GM12875 (cell line): Measurements from ENCODE around the gene DPP6.
"Not testable (repeated sequence)": the region's sequence is repeated elsewhere in the genome, so short reads cannot be mapped to it uniquely, and the experiment has no call there.

ENCODE experiments used
- H3K4me3 ChIP-seq: one replicate; pipeline ENCODE4 v1.5.1; 2011; ENCODE audit warnings: low read depth, low read length, control low read depth
- CTCF ChIP-seq: IDR thresholded peaks from 2 replicates; pipeline ENCODE4 v1.5.1; 2011; ENCODE audit warnings: low read depth, mild to moderate bottlenecking, control low read depth, inconsistent platforms, low read length, moderate library complexity, borderline replicate concordance; ENCODE audit not compliant: insufficient read depth

DPP6 gene

GRCh38 chr7:154677454-154677853, 625.3 kb downstream of the DPP6 start:
- no peak for TF ChIP-seq CTCF
- no peak overlapping the region for H3K4me3 ChIP-seq

DNA sequence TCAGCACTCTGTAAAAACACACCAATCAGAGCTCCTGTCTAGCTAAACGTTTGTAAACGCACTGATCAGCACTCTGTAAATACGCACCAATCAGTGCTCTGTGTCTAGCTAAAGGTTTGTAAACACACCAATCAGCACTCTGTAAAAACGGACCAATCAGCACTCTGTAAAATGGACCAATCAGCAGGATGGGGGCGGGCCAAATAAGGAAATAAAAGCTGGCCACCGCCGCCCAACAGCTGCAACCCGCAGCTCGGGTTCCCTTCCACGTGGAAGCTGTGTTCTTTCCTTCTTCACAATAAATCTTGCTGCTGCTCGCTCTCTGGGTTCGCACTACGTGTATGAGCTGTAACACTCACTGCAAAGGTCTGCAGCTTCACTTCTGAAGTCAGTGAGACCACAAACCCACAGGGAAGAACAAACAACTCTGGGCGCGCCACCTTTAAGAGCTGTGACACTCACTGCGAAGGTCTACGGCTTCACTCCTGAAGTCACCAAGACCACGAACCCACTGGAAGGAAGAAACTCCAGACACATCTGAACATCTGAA, 625.9 kb downstream of the DPP6 start:
- H3K4me3 ChIP-seq: not testable (repeated sequence)

- TF ChIP-seq CTCF: no peak
- no peak overlapping the region for H3K4me3 ChIP-seq
Measured at GRCh38 chr7:154679379-154680053, 627.3 kb downstream of the DPP6 start.

- H3K4me3 ChIP-seq: no peak overlapping the region
- TF ChIP-seq CTCF: no peak
Measured at GRCh38 chr7:154680894-154681659, 628.9 kb downstream of the DPP6 start.

GRCh38 chr7:154682003-154682402, 629.8 kb downstream of the DPP6 start:
- TF ChIP-seq CTCF: no peak
- no peak overlapping the region for H3K4me3 ChIP-seq

- no peak overlapping the region for H3K4me3 ChIP-seq
- no peak for TF ChIP-seq CTCF
Measured at GRCh38 chr7:154684666-154685563, 632.7 kb downstream of the DPP6 start.

DNA sequence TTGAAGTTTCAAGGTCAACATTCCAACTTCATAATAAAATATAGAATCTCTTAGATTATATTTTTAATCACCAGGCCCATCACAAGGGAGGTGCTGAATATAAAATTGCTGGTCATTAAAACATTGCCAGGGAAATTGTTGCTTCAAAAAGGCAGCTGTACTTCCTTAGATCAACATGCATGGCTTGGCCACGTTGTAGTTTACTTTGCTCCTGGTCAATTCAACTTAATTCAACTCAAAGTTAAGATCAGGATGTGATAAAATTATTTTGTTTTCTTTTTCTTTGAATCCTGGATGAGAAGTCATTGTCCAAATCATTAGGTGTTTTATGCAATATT, 633.3 kb downstream of the DPP6 start:
- TF ChIP-seq CTCF: no peak
- H3K4me3 ChIP-seq: no peak overlapping the region
